ENCODE measurements around the gene AHNAK. TPM values are rescaled to one million over a fixed set of nuclear protein-coding genes. Genes with fewer than 3 reads are reported as not detected.

Gene AHNAK
- total and polyA plus RNA-seq, 2 of the 8 experiments (the other 6 are each of a cell fraction or from before 2014, with no cell fraction given) = 2.0 to 5.8 TPM

- TF ChIP-seq CHD7 (IDR thresholded peaks at IDR 0.05; ENCODE audit: insufficient replicate concordance, low read length) (no peak), HDAC6 (IDR thresholded peaks at IDR 0.05; ENCODE audit: low read depth, low read length) (no peak), EZH2 (IDR thresholded peaks at IDR 0.05; ENCODE audit: low read depth, low read length, severe bottlenecking) (peak; percentile 23), KDM1A (IDR thresholded peaks at IDR 0.05; ENCODE audit: borderline replicate concordance, low read length) (no peak), SAP30 (IDR thresholded peaks at IDR 0.05; ENCODE audit: insufficient read depth, insufficient replicate concordance, low read length) (no peak), TCF12 (IDR thresholded peaks at IDR 0.05; ENCODE audit: low read depth, low read length) (no peak), SP2 (IDR thresholded peaks at IDR 0.05; ENCODE audit: low read length) (no peak), SIRT6 (IDR thresholded peaks at IDR 0.05; ENCODE audit: low read length) (no peak), POLR2A (IDR thresholded peaks at IDR 0.05; ENCODE audit: control extremely low read depth in 1 of 2, low read depth in 2 of 2, low read length in 2 of 2) (no peak), CTBP2 (IDR thresholded peaks at IDR 0.05; ENCODE audit: borderline replicate concordance, insufficient read depth, insufficient read length, low read length) (no peak), TAF7 (optimal IDR thresholded peaks at IDR 0.05; ENCODE audit: borderline replicate concordance, low read depth, low read length) (no peak)
Measured at GRCh38 chr11:62546244-62546928, at the start of gene AHNAK (continued).
